ENCODE data around the gene SPIB.
A peak's percentile ranks its signal among the peaks of the same experiment; 100 is the strongest.

SPIB gene

DNA sequence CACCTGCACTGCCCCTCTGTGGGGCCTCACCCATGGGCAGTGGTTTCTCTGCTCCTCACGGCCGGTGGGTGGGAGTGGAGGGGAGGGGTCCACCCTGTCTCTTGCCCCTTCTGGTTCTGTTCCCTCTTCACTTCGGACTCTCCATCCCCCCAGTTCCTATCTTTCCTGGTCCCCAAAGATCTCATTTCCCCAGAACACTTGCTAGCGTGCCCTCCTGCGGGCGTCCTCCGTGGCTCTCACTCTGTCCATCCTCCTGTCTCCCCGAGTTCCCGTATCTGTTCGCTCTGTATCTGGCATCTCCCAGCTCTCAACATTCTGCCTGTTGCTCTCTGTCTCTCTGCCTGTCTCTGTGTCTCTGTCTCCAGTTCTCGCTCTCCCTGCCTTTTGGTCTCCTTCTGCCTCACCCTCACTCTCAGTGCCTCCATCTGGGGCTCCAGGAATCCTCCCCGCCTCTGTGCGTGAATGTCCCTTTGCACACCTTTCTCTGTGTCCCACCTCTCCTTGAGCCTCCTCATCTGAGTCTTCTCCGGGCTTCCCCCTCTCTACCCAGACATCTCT is 363 bp downstream of the SPIB start:
- no peak for FAIRE-seq
- no peak for DNase-seq (ENCODE audit: low spot score)

DNA sequence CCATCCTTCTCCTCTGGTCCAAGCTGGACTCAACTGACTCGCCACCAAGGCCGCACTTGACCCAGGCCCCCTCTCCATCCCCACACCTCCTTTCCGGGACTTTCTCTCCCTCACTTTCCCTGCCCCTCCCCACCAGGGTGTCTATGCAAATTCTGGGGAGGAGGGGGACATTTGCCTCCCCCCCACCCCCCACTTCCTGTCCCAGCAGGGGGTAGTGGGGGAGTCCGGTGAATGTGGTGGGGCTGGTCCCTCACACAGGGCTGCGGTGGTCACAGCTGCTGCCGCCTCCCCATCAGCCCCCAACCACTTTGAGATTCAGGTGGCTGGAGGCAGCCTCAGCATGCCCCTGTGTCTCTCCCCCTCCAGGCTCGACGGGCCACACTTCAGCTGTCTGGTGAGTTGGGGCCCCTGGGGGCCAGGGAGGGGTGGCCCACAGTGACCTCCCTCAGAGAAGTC is 870 bp downstream of the SPIB start:
- no peak for FAIRE-seq
- no peak for DNase-seq (ENCODE audit: low spot score)

DNA sequence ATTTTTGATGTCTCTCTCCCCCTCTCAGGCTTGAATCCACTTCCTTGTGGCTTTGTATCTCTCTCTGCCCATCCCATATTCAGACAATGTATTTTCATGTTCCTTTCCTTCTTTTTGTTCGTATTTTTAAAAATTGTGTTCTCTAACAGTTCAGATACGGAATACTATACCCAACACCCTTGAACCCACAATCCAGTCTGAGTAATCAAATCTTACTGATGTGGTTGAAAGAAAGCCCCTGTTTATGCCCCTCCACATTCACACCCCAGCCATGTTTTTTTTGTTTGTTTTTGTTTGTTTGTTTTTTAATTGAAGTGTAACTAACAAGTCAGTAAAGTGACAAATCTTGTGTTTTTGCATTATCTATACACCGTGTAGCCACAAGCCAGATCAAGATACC is 1.4 kb downstream of the SPIB start:
- FAIRE-seq (no peak), DNase-seq (ENCODE audit: low spot score) (no peak)

DNA sequence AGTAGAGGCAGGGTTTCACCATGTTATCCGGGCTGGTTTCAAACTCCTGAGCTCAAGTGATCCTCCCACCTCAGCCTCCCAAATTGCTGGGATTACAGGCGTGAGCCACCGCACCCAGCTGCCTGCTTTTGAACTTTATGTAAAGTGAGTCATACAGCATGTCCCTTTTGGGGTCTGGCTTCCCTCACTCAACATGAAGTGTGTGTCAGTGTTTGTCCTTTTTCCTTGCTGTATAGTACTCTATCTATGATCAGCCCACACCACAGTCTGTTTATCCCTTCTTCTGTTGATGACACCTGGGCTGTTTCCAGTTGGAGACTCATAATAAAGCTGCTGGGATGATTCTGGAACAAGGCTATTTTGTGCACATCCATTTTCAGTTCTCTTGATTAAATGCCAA is 2.1 kb downstream of the SPIB start:
- no peak for FAIRE-seq

DNA sequence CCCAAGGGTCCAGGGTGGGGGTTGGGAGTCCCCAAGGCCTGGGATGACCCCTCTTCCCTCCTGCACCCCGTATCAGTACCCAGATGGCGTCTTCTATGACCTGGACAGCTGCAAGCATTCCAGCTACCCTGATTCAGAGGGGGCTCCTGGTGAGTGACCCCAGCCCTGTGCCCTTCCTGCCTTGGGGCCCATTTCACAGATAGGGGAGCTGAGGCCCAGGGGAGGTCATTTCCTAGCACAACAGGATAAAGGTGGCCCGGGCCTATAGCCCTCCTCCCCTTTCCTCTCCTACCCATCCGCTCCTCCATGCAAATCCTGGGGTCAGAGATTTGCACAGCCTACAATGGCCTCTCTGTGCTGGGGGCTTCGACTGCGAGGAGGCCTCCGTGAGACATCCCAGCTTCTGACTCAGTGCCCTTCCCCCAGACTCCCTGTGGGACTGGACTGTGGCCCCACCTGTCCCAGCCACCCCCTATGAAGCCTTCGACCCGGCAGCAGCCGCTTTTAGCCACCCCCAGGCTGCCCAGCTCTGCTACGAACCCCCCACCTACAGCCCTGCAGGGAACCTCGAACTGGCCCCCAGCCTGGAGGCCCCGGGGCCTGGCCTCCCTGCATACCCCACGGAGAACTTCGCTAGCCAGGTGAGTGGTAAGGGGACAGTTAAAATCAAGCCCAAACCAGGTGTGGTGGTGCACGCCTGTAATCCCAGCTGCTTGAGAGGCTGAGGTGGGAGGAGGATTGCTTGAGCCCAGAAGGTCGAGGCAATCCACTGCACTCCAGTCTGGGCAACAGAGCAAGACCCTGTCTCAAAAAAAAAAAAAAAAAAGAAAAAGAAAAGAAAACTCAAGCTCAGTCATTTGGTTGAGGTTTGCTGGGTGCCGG is 3.9 kb downstream of the SPIB start:
- no peak for FAIRE-seq
- DNase-seq (ENCODE audit: low spot score) = no peak

More for the DNA sequence above, 2.1 kb downstream of the SPIB start:
- DNase-seq (ENCODE audit: low spot score) = no peak

DNA sequence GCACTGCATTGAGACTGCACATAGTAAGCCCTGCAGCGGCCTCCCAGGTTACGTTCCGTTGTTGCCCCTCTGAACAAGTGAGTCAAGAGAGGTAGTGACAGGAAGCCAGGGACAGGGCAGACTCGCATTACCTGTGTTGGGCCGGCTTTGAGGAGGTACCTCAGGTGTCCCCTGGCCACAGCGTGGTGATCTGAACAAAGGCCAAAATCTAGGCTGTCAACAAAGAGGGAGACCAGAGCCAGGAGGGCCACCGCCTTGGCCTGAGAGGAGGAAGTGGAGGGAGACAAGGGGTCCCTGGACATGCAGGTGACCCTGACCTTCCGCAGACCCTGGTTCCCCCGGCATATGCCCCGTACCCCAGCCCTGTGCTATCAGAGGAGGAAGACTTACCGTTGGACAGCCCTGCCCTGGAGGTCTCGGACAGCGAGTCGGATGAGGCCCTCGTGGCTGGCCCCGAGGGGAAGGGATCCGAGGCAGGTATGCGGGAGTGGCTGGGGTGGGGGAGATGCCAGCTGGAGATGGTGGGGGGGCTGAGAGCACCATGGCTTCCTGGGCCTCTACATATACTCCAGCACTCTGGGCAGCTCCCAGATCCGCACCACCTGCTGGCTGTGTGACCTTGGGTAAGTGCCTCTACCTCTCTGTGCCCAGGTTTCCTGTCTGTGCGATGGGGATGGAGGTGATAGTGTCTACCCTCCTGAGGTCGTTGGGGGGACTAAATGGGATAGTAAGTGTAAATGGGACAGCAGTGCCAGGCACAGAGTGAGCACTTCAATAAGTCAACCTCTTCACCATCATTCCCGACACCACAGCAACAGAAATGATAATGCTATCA is 4.8 kb downstream of the SPIB start:
- DNase-seq (ENCODE audit: low spot score) (no peak), FAIRE-seq (no peak)

DNA sequence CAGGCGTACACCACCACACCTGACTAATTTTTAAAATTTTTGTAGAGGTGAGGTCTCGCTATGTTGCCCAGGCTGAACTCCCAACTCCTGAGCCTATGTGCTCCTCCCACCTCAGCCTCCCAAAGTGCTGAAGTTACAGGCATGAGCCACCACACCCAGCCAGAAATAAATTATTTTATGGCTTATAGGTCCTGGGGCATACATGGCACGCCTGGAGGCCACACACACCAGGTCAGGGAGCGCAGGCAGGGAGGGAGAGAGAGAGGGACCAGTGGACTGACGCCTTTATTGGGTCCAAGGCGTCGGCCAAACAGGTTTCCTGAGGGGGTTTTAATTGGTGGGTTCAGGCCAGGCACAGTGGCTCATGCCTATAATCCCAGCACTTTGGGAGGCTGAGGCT is 6.8 kb downstream of the SPIB start:
- no peak for FAIRE-seq
- DNase-seq (ENCODE audit: low spot score) = no peak

DNA sequence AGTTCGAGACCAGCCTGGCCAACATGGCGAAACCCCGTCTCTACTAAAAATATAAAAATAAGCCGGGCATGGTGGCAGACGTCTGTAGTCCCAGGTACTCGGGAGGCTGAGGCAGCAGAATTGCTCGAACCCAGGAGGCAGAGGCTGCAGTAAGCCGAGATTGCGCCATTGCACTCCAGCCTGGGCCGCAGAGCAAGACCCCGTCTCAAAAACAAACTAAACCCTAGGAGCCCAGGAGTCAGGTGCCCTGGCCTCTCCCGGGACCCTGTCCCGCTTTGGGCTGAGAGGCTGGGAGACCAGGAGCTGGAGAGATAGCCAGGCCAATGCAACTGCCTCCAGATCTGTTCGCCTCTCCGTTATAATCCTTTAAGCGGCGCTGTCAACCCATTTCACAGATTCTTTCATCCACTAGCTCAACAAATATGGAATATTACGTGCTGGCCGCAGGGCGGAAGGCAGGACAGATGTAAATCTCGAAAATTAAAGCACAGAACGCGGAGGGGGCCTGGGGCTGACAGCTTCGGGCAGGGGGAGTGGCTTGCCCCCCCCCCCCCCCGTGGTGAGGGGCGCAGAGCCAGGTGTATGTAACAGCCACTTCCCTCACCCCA is 8.7 kb downstream of the SPIB start:
- FAIRE-seq (no peak), DNase-seq (ENCODE audit: low spot score) (no peak)

DNA sequence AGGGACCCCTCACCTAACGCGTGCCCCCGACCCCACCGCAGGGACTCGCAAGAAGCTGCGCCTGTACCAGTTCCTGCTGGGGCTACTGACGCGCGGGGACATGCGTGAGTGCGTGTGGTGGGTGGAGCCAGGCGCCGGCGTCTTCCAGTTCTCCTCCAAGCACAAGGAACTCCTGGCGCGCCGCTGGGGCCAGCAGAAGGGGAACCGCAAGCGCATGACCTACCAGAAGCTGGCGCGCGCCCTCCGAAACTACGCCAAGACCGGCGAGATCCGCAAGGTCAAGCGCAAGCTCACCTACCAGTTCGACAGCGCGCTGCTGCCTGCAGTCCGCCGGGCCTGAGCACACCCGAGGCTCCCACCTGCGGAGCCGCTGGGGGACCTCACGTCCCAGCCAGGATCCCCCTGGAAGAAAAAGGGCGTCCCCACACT is 9.3 kb downstream of the SPIB start:
- DNase-seq (ENCODE audit: low spot score) = no peak
- FAIRE-seq = no peak

DNA sequence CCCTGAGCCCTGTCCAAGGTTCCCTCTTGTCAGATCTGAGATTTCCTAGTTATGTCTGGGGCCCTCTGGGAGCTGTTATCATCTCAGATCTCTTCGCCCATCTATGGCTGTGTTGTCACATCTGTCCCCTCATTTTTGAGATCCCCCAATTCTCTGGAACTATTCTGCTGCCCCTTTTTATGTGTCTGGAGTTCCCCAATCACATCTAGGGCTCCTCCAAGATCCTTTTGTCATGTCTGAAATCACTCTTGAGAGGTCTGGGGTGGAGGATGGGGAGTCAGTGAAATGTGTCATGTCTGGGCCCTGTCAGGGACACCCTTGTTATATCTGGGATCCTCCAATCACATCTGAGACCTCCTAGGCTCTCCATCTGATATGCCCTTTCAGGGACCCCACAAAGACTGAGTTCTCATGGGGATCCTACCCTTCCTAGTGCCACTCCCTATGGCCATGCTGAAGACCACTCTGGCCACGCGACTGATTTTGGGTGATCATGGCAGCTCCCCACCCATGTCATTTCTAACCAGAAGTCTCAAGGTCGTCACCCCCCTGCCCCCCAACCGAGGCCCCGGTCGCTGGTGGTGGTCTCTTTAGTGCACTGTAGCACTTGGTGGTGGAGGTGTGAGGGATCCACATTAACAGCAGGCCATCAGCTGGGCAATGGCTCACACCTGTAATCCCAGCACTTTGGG is 10.2 kb downstream of the SPIB start:
- no peak for DNase-seq (ENCODE audit: low spot score)
- FAIRE-seq = no peak

DNA sequence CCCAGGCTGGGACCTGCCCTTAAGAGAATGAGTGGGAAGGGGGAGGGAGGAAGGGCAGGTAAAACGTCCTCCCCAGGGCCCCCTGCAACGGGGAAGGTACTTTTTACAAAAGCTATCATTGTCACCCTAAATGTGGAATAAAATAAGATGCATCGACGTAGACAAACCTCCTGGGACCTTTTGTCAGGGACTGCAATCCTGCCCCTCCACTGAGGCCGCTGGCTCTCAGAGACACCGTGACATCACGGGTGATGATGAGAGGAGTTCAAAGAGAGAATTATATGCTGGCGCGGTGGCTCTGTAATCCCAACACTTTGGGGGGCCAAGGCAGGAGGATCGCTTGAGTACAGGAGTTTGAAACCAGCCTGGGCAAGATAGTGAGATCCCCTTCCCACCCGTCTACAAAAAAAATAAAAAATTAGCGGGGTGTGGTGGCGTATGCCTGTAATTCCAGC is 12.2 kb downstream of the SPIB start:
- FAIRE-seq (no peak), DNase-seq (ENCODE audit: low spot score) (no peak)

DNA sequence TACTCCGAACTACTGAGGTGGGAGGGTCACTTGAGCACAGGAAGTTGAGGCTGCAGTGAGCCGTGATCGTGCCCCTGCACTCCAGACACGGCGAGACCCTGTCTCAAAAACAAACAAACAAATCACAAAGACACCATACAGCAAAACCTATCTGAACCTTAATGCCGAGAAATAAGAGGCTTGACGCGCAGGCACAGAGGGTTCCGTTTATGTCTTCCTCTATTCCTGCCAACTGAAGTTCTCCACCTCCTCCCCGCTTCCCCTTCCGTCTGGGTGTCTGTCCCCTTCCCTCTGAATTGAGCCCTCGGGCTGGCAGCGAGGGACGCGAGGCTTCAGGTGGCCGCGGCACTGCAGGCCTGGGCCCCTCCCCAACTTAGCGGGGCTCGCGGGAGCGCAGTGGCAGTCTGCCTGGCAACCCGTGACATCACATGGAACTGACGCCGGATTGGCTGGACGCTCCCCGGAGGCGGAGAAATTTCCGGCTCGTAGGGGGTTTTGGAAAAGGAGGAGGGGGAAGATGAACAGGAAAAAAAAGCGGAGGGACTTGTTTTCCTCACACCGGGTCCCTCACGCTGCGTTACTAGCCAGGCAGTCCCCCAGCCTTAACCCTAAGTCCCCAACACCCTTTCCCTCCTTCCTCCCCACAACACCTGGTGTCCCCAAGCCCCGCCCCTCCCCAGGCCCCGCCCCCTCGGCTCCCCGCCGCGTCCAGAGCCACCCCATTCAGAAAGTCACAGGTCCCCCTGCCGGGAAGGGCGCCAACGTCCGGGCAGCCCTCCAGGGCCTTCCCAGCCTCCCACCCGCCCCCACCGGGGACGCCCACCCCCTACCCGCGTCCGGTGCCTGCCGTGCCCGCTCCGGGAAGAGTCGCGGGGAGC is 12.8 kb downstream of the SPIB start:
- DNase-seq (ENCODE audit: low spot score) (peak; percentile 93), FAIRE-seq (peak; percentile 30)

DNA sequence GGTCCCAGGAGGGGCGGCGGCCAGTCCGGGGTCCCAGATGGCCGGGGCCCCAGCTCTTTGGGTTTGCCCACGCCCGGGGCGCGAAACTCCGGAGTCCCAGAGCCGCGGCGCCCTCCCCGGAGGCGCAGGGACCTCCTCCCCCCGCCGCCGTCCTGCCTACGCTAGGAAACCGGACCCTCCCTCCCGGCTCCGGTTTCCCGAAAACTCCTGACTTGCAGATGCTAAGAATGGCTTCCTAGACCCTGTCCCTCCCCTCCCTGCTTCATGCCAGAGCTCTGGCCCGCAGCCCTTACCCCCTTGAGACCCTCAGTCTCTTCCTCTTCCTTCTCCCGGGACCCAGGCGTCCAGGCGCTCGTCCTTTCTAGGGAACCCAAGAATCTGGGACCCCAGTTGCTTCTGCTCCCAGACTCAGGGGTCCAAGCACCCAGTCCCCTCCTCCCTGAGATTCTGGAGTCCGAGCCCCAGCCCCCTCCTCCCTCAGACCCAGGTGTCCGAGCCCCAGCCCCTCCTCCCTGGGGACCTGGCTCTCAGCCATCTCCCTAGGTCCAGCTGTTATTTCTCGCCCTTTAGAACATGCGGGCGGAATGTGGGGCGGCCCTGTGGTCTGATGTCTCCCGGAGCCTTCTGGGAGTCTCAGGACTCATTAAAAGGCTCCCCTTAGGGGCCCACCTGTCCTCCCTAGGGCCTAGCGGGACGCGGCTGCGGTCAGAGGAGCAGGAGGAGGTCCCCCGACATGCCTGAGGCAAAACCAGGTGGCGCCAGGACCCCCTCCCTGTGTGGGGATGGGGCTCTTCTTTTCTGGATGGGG is 13.7 kb downstream of the SPIB start, which contains the start of gene MYBPC2:
Gene MYBPC2, plus strand, starts transcription at position 672 of the 808 bp plus-strand sequence. Its CDS starts 62 bp downstream, at position 734.
- FAIRE-seq (no peak), DNase-seq (ENCODE audit: low spot score) (peak; percentile 35)

DNA sequence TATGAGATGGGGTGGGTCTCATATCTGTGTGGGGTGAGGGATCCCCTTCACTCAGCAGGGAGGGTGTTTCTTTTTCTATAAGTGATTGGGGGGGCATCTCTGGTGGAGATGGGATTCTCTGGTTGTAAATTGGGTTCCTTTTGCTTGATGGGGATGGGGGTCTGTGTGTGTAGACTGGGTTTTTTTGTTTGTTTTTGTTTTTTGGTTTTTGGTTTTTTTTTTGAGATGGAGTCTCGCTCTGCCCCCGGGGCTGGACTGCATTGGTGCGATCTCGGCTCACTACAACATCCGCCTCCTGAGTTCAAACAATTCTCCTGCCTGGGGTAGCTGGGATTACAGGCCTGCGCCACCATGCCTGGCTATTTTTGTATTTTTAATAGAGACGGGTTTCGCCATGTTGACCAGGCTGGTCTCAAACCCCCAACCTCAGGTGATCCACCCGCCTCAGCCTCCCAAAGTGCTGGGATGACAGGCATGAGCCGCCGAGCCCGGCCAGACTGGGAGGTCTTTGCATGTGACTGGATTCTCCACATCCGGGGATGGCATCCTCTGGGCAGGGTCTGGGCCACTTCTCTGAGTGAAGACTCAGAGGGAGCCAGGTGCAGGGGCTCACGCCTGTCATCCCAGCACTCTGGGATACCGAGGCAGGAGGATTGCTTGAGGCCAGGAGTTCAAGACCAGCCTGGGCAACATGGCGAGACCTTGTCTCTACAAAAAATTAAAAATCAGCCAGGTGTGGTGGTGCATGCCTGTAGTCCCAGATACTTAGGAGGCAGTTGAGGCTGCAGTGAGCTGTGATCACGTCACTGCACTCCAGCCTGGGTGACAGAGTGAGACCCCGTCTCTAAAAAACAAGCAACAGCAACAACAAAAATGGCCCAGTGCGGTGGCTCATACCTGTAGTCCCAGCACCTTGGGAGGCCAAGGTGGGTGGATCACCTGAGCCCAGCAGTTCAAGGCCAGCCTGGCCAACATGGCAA is 14.8 kb downstream of the SPIB start:
- no peak for FAIRE-seq

DNA sequence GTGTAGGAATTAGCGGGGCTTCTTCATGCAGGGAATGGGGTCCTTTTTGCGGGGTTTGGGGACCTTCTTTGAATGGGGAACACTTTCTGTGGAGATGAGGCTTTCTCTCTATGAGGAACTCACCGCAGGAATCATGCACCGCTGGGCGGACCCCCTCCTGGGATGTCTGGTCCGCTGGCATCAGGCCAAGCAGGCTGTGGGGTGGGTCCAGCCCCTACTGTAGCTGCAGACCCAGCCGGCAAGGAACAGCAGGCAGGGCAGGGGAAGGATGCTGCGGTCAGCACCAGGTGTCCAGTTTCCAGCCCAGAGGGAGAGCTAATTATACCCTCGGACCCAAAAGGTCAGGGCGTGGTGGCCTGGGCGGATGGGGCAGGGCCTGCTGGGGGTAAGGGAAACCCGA is 15.8 kb downstream of the SPIB start:
- FAIRE-seq (no peak), DNase-seq (ENCODE audit: low spot score) (no peak)

More for the DNA sequence above, 14.8 kb downstream of the SPIB start:
- DNase-seq (ENCODE audit: low spot score) = no peak

DNA sequence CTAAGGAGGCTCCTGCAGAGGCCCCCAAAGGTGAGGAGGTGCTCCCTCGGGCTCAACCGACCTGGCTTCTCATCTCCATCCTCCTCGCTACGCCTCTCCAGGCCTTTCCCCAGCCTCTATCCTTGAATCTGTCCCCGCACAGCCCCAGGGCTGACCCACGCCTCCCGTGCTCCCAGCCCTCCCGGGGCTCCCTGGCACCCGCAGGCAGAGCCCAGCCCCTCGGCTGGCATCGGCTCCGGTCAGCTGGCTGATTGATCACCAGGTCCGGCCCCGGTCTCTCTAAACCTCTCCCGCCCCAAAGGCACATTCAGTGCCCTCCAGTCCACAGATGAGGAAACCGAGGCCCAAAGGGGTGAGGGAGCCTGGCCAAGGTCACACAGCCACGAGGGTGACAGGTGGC is 16.5 kb downstream of the SPIB start:
- FAIRE-seq = no peak
- DNase-seq (ENCODE audit: low spot score) = no peak

DNA sequence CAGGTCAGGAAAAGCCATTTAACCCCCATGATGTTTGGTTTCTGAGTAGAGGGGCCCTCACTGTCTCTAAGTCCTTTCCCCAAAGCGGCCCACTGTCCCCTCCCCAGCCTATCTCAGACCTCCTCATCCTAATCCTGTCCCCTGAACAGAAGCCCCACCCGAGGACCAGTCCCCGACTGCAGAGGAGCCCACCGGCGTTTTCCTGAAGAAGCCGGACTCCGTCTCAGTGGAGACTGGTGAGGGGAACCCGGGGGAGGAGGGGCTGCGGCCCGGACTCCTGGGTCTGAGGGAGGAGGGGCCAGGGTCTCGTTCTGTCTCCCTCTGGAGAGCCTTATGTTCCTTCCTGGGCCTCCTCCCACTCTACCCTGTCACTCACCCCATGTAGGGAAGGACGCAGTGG is 16.9 kb downstream of the SPIB start:
- FAIRE-seq (no peak), DNase-seq (ENCODE audit: low spot score) (no peak)
